Measurements from ENCODE around the gene ZCCHC14. TPM values are rescaled to one million over a fixed set of nuclear protein-coding genes. Genes with fewer than 3 reads are reported as not detected.

ZCCHC14 gene
- total RNA-seq, 1 experiment from 2014 or later, result 7.6 TPM

DNA sequence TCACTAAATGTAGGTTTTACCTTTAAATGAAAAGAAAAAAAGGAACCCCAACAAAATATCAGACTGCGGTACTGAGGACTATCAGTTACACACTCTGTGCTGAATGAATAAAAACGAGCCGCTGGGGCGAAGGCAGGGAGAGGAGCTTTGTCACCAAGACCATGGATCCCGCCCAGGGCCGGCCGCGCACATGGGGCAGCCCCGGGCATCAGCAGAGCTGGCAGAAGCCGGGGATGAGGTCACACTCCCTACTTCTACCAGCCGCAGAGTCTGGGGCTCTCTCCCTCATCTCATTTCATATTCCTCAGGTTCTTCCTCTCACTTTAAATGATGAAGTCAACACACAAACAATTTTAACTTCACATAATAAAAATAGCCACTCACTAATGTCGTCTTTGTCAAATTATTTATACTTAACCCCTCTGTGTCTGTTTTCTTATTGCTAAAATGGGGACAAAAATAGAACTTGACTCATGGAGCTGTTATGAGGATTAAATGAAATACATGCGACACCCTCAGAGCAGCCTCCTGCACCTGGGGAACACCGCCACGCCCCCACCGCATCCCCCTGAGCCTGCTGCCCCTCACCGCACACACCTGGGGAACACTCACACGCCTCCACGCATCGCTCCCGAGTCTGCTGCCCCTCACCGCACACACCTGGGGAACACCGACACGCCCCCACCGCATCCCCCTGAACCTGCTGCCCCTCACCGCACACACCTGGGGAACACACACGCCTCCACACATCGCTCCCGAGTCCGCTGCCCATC lies 15.4 kb downstream of the ZCCHC14 start:
- DNase-seq (ENCODE audit: low read depth), result peak; percentile 84

DNA sequence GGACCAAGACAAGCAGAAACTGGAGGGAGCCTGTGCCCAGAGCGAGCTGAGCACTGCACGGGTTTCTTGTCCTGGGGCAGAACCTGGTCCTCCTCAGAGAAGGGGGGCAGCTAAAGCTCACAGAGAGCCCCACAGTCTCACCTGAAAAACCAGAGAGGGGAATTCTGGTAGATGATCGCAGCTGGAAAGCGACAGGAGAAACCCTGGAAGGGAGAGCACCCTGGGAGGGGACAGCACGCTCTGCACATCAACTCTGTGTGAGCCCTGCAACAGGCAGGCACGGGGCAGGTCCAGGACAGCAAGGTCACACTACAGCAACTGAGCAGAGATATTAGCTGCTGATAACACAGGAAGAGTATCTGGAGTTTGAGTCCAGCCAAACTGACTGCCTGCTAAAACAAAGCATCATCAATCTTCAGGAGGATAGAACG lies 18.2 kb downstream of the ZCCHC14 start:
- no peak for DNase-seq (ENCODE audit: low read depth)

DNA sequence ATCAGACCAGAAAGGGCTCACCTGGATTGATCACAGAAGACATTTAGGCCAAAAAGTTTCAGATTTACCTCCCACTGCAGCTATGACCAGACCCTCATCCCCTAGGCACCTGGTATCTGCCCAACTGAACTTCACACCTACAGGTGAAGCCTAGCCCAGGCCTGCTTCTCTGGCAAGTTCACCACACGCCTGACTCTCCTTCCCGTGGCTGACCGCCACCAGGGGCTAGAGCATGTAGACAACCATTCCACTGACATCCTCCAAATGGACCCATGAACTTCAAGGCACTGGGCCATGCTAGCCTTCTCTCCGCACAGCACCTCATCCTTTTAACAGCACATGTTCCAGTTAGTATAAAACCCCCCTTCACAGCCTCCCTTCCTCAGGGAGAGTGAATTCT lies 18.8 kb downstream of the ZCCHC14 start:
- DNase-seq (ENCODE audit: low read depth), result no peak

DNA sequence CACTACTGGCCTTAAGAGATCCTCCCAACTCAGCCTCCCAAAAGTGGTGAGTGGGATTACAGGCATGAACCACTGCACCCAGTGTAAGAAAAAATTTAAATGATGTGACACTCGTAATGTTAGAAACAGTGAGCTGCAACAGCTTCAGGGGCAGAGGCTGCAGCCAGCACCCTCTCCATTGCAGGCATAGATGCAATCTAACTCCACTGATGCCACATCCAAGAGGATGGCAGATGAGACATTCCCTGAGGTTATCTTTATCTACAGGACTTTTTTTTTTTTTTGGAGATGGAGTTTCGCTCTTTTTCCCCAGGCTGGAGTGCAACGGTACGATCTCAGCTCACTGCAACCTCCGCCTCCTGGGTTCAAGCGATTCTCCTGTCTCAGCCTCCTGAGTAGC lies 19.9 kb downstream of the ZCCHC14 start:
- no peak for DNase-seq (ENCODE audit: low read depth)

DNA sequence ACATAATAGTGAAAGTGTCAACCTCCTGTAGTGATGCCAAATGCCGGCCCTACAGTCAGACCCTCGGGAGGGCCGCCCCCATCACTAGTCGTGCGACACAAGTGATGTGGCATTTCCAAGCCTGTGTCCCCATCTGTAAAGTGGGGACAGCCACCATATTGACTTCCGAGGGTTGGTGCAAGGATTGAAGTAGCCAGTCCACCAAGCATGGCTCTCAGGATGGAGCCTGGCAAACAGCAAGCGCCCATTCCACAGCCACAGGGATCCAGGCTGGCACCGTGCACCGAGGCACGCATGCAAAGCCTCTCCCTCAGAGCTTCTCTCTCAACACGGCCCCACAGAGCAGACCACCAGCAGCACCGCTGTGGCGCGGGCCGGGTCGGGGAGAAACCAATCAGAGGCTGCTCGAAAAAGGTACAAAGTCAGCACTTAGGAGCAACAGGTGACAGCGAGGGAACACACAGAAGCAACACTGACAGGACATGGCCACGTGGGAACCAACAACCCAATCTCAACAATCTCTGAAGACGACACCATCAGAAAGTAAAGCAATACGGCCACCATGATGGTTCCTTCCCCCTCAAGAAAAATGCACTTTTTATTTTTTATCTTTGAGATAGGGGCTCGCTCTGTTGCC lies 20.6 kb downstream of the ZCCHC14 start:
- DNase-seq (ENCODE audit: low read depth), result no peak

DNA sequence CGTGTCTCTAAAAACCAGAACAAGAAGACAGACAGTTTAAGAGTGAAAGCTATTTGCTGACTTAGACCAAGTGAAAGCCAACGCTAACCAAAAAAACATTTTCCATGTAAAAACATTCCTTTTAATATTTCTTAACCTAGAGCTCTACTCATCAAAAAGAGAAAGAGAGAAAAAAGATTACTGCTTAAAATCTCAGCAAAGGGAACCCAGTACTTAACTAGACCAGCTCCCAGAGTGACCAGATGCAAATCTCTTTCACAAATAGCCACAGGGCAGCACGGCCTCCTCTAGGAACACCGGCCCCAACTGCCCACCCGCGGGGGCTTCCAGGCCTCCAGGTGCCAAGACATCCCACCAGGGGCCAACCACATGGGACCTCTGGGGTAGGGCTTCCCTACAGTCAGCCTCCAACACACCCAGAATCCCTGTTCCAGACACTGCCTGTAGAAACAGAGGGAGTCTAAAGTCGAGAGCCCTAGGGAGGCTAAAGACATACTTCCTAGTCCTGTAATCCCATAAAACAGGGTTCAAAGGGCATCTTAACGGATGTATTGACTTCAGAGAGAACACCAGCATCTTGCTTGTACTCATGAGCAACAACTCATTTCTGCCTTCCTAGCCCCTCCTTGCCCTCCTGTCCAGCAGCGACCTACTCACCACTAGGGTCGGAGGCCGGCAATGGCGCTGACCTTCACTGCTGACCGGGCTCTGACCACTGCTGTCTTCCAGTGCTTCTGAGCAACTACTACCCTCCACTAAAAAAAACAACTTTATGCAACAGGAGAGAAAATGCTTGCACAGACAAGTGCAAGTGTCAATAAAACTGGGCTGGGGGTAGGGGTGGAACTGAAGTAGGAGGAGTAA lies 21.3 kb downstream of the ZCCHC14 start:
- DNase-seq (ENCODE audit: low read depth), result no peak

DNA sequence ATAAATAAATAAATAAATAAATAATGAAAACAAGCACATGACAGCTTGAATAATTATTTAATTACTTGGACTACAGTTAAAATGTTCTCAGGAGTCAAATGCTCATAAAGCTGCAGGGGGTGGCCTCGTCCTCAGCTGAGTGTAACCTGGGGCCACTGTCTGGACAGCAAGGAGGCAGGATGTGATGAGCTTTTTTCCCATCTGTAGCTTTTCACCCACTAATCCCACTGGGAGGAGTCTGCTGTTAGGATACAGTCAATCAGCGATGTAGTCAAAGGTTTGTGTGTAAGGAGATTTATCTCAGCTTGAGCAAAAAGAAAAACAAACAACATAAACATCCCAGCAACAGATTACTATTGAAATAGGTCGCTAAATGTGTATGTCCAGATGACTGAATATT lies 22.5 kb downstream of the ZCCHC14 start:
- DNase-seq (ENCODE audit: low read depth), result no peak

DNA sequence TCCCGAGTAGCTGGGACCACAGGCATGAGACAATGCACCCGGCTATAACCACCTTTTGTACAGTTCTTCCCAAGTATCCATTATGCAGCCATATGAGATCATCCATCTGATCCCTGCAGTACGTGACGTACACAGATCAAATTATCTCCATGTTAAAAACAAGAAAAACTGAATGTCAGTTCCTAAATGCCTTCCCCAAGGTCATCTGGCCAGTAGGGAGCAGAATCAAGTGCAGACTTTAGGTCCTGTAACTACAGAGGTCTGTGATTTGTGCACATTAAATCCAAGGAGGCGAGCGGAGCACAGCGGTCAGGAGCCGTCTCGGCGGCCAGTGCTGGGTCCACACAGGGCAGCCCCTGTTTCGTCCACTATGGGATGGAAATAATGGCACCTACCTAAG lies 23.7 kb downstream of the ZCCHC14 start:
- DNase-seq (ENCODE audit: low read depth), result no peak

DNA sequence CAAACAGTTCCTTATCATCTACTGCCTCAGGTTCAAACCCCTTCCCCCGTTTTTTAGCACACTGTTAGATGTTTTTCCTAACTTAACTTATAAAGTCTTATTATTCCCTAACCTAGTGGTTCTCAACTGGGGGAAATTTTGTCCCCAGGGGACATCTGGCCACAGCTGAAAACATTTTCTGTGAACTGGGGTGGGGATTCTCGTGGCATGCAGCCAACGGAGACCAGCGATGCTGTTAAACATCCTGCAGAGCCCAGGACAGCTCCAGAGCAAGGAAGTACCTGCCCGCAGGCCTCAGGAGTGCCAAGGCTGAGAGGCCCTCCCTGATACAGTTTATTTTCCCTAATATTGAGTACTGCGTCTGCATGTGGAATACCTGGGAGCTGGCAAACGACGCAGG lies 24.3 kb downstream of the ZCCHC14 start:
- no peak for DNase-seq (ENCODE audit: low read depth)

DNA sequence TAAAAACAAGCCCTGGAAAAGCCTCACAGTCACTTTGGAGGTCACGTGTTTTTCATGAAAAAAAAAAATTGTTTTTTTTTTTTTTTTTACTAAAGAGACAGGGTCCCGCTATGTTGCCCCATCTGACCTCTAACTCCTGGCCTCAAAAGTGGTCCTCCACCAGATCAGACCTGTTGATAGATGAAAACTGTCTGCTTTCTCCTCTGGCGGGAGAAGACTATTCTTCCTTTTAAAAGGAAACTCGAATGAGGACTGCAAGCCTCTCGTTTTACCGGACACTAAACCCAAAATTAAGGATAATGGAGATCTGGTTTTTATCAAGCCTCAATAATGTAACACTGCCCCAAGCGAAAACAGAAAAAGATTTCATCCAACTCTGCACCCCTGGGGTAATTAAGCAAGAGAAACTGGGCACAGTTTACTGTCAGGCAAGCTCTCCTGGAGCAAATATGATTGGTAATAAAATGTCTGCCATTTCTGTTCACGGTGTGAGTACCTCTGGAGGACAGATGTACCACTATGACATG lies 25.8 kb downstream of the ZCCHC14 start:
- no peak for DNase-seq (ENCODE audit: low read depth)

DNA sequence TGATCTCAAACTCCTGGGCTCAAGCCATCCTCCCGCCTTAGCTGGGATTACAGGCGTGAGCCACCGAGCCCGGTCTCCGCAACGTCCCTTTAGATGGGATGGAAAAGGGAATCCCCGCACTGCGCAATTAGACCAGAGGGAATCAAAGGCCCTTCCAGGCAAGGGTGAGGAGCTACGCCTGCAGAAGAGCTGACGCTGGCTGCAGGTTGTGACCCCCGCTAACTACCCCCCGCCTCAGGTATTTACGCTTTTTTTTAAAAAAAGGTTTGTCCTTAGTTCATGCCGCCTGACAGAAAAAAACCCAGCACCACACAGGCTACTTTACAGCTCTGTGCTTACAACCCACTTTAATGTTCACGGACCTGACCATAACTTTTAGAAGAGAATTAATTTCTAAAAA lies 26.9 kb downstream of the ZCCHC14 start:
- DNase-seq (ENCODE audit: low read depth), result no peak

DNA sequence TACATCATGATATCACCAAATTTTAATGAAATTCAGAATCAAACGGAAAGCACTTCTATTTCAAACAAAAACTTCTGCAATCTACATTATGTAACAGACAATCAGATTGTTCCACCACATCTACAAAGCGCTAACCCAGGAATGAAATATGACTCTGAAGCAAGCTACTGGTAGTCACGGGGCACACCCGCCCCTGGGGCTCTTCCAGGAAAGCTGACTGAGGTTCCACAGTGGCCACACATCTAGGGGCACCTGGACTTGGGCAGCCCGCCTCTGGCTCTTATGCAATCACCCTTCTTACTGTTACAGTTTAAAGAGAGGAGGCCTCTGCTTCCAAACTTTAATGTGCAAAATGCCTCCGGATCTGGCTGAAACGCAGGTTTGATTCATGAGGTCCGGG lies 27.5 kb downstream of the ZCCHC14 start:
- DNase-seq (ENCODE audit: low read depth), result peak; percentile 96

DNA sequence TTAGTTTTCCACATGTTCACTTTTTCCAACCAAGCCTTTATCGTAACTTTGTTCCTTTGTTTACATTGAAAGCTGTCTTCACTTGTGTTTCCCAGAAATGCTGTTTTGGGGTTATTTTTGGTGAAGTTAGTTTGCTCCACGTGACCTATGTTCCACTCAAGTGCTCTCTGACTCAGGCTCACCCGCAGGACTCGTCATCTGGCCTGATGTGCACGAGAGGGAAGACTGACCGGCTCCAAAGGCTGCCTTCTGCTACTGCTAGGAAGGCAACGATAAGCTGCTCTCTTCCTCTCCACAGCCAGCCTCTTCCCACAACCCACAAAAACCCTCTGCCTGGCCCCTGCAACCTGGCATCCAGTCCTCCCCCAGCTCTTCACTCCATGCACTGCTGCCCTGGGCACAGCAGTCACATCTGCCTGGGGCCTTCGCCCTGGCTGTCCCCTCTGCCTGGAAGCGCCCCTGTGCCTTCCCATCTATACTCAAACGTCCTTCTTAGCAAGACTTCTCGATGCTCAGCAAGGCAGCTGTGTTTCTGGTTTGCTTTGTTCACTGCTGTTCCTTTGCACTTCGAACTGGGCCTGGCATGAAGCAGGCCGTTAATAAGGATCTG lies 28.0 kb downstream of the ZCCHC14 start:
- DNase-seq (ENCODE audit: low read depth), result peak; percentile 96

DNA sequence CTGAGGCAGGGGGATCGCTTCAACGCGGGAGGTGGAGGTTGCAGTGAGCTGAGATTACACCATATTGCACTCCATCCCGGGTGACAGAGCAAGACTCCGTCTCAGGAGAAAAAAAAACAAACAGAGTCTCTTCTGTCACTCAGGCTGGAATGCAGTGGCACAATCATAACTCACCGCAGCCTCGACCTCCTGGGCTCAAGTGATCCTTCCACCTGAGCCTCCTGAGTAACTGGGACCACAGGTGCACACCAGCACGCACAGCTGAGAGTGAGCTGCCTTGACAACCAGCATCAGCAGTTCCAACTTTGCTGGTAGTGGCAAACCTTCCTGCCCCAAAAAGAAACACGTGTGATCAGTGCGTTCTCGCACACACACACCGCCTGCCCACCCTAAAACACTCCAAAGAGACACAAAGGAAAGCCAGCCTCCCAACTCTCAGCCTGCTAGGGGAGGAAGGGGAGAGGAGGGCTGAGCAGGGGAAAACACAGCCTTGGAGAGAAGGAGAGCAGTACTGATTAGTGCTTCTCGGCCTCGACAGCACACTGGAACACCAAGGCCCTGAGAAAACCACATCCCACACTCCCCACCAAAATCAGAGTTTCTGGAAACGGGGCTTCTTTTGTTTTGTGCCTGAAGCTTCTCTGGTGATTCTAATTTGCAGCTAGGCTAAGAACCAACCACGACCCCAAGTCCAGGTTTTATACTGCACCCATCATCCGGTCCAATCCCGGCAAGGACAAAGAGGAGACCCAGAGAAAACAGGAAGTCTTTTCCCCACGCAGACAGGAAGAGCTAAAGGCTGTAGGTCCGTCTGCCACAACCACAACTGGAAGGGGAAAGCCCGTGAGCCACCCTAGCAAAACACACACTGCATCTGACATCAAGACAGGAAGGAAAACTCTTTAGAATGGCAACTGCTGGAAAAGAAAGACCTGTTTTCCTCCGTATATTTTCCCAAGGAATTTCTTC lies 28.8 kb downstream of the ZCCHC14 start:
- peak; percentile 89 for DNase-seq (ENCODE audit: low read depth)

DNA sequence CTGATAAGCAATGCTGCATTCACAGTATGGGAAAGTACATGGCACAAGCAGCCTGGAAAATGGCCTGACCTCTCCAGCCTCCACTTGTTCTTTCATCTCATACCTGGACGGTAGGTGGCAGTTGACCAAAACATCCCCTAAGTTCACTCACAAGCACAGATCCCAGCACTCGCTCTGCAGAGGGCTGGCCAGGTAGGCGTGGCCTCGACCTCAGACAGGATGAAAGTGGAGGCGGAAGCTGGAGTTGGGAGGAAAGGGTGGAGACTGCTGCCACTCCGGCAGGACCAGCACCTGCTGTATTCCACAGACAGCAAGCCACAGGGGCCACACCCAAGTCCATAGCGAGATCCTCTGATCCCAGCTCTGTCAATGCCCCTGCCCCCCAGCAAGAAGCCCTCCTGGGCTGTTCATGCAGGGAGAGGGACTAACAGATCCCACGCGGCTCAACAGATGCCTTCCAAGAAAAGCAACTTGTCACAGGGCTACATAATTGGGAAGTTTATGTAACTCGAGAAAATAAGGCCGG lies 31.3 kb downstream of the ZCCHC14 start:
- no peak for DNase-seq (ENCODE audit: low read depth)

DNA sequence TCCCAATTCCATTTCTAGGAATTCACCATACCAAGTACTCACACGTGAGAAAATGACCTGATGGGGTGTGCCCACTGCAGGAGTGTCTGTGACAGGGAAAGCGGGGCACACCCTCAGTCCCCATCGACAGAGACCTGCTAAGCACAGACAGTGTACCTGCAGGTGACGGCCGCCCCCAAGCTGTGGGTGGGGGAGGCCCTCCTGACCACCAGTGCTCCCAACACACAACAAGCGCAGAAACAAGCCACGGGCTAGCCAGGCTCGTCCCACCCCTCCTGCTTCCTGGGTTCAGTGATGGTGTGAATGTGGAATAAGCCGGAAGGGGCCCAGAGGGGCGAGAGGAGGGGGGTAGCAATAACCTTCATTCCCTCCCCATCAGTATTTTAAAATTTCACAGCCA lies 31.9 kb downstream of the ZCCHC14 start:
- no peak for DNase-seq (ENCODE audit: low read depth)

DNA sequence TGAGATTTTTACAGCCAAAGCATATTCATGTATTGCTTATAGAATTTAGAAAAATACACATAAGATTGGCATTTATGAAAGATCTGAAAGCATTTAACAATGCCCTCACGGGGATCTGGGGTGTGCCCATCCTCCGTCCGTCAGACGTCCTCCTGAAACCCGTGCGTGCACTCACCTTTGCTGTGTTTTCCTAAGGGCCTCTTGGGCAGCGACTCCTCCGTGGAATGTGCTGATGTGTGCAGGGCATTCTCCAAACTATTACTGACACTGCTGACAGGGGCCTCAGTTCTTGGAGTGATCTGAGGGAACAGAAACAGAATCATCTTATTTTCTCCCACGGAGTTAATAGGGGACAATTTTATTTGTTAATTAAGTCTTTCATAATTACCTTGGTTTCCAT lies 33.0 kb downstream of the ZCCHC14 start:
- DNase-seq (ENCODE audit: low read depth), result no peak

DNA sequence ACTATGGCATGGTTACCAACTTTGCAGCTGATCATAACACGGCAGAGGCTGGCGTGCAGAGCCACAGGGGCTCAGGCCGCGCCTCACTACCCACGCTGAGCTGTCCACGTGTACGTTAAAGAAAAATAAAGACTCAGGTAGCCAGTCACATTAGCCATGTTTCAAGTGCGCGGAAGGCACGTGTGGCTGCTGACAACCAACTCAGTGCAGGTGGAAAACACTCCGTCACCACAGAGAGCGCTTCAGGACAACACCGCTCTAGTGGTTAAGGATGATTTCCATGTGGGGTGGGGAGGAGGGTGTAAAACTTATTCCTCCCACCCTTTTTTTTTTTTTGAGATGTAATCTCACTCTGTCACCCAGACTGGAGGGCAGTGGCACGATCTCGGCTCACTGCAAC lies 33.8 kb downstream of the ZCCHC14 start:
- DNase-seq (ENCODE audit: low read depth), result no peak

DNA sequence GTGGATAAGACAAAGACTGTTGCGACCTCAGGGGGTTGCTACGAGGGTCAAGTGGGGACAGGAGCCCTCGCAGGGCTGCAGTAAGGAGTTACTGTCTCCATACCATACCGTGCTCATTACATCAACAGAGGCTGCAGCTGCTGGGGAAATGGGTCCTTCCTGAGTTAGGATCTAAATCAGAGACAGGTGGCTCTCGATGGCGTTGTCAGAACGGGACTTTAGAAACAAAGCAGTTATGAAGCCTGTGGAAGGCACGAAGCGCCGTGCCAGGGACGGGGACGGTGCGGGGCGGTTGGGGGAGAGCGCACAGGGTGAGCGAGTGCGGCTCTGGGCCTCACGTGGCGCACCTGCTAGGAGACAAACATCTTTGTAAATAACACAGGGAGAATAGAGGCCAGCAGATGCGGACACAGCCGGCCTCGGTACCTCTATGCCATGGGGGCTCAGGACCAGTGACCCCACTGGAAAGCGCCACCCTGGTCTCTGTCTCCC lies 34.4 kb downstream of the ZCCHC14 start:
- DNase-seq (ENCODE audit: low read depth), result no peak

DNA sequence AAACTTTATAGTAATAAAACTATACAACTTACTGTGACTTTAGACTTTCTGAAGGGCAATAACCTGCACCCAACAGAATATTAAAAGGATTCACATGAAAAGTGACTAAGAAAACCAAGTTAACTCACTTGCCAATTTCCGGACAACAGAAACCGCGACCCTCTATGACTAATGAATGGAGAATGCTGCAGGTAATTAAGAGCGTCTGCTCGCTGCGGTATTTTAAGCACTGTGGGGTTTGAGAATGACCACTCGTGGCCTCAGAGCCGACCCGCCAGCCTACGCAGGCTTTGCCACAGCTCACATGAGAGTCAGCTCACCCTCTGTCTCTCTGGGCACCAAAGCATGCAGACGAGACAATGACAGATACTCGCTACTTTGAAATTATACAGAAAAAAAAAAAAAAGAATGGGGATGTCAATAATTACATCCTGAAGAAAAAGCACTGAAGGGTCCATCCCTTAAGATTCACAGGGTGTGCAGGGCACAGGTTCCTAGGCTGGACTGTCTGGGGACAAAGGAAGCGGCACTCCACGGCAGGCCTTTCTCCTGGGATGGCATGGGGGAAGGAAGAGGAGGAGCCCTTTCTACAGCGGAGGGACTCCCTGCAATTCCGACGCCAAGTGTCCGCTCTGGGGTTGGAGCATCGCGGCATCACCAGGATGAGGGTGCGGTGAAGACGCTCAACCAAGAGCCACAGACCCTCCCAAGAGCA lies 35.0 kb downstream of the ZCCHC14 start:
- DNase-seq (ENCODE audit: low read depth), result peak; percentile 99

All from RPMI7951 (cell line).